ENCODE results near the gene NBPF3. TPM values are rescaled to one million over a fixed set of nuclear protein-coding genes. Genes with fewer than 3 reads are reported as not detected.

The NBPF3 gene
- total RNA-seq, 2 experiments from 2014 or later = 1.0 TPM; not detected in 1

GRCh38 chr1:21531241-21531640 is 91.3 kb downstream of the NBPF3 start:
- no TSS peak for BruUV-seq (replicated peaks)
- H3K9me2 ChIP-seq (ENCODE audit: insufficient read depth, low read length) = no peaks in the 10 kb centered on the region
- no peaks in the 10 kb centered on the region for H3K9me3 ChIP-seq (ENCODE audit: low read length)
- POLR2A ChIA-PET = no interaction called here
- H4K20me1 ChIP-seq (ENCODE audit: insufficient read depth, low read length) = no peaks in the 10 kb centered on the region
- H2AFZ ChIP-seq (ENCODE audit: low read length) = no peak overlapping the region
- no peak overlapping the region for H3K4me3 ChIP-seq (ENCODE audit: low read depth, low read length, poor library complexity, severe bottlenecking)
- CTCF ChIA-PET (ENCODE audit: unreplicated experiment) = no interaction called here
- no peak for DNase-seq (ENCODE audit: low spot score)
- no peaks in the 10 kb centered on the region for H3K36me3 ChIP-seq (ENCODE audit: insufficient read depth, low read length)
- H3K27ac ChIP-seq (ENCODE audit: low read depth, low read length, poor library complexity, severe bottlenecking) = no peak overlapping the region
- no peaks in the 10 kb centered on the region for H3K79me2 ChIP-seq (ENCODE audit: insufficient read depth, low read depth, low read length)
- intact Hi-C loops (cut with micrococcal nuclease; ENCODE audit: unreplicated experiment) = no loop called here
- H3K4me1 ChIP-seq (ENCODE audit: insufficient read depth, low read length, poor library complexity, severe bottlenecking) = no peaks in the 10 kb centered on the region
- TF ChIP-seq CTCF (conservative IDR thresholded peaks at IDR 0.05; ENCODE audit: low read length) = no peak
- no peak for TF ChIP-seq EZH2phosphoT487 (IDR thresholded peaks at IDR 0.05; ENCODE audit: borderline replicate concordance, low read depth, low read length)
- H3K4me2 ChIP-seq (ENCODE audit: low read length) = no peak overlapping the region

GRCh38 chr1:21532496-21532895 is 92.6 kb downstream of the NBPF3 start:
- Histone ChIP-seq H3K36me3 (ENCODE audit: insufficient read depth, low read length) (no peaks in the 10 kb centered on the region), H3K27ac (ENCODE audit: low read depth, low read length, poor library complexity, severe bottlenecking) (no peak overlapping the region), H3K9me2 (ENCODE audit: insufficient read depth, low read length) (no peaks in the 10 kb centered on the region), H2AFZ (ENCODE audit: low read length) (no peak overlapping the region), H4K20me1 (ENCODE audit: insufficient read depth, low read length) (no peaks in the 10 kb centered on the region), H3K4me1 (ENCODE audit: insufficient read depth, low read length, poor library complexity, severe bottlenecking) (no peaks in the 10 kb centered on the region), H3K9me3 (ENCODE audit: low read length) (no peaks in the 10 kb centered on the region), H3K79me2 (ENCODE audit: insufficient read depth, low read depth, low read length) (no peaks in the 10 kb centered on the region), H3K4me2 (ENCODE audit: low read length) (no peak overlapping the region), H3K4me3 (ENCODE audit: low read depth, low read length, poor library complexity, severe bottlenecking) (no peak overlapping the region)
- no peak for DNase-seq (ENCODE audit: low spot score)
- TF ChIP-seq EZH2phosphoT487 (IDR thresholded peaks at IDR 0.05; ENCODE audit: borderline replicate concordance, low read depth, low read length) (no peak), CTCF (conservative IDR thresholded peaks at IDR 0.05; ENCODE audit: low read length) (no peak)
- POLR2A ChIA-PET = interaction anchor here (1.3 kb wide), 1 partner anchor 14 kb away, joined by 6 read pairs; no protein-coding TSS in a partner anchor
- no TSS peak for BruUV-seq (replicated peaks)
- intact Hi-C loops (cut with micrococcal nuclease; ENCODE audit: unreplicated experiment) = no loop called here
- CTCF ChIA-PET (ENCODE audit: unreplicated experiment) = interaction anchor here (0.6 kb wide), 1 partner anchor 14 kb away, joined by 3 read pairs; no protein-coding TSS in a partner anchor

DNA sequence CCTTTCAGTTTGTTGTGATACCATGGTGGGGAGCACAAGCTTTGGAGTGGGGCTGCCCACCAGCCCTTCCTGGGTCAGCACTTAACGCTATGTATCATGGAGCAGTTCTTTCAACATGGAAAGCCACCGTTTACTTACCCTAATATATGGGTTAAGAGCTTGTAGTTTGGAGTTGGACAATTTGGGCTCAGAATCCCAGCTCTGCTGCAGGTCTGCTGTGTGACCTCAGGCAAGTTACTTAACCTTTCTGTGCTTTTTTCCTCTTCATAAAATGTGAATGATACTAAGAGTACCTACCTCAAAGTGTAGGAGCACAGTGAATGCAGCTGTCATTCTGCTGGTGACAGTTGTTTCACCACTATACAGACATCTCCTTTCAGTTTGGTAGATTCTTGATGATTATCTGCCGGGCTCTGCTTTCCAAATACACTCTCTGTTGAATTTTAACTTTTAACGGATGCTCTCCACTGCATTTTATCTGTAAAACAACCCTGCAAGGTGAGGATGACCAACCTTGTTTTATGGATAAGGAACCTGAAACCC is 93.1 kb downstream of the NBPF3 start:
- no TSS peak for BruUV-seq (replicated peaks)
- TF ChIP-seq CTCF (conservative IDR thresholded peaks at IDR 0.05; ENCODE audit: low read length) (no peak), EZH2phosphoT487 (IDR thresholded peaks at IDR 0.05; ENCODE audit: borderline replicate concordance, low read depth, low read length) (no peak)
- Histone ChIP-seq H3K4me1 (ENCODE audit: insufficient read depth, low read length, poor library complexity, severe bottlenecking) (no peaks in the 10 kb centered on the region), H3K4me3 (ENCODE audit: low read depth, low read length, poor library complexity, severe bottlenecking) (no peak overlapping the region), H4K20me1 (ENCODE audit: insufficient read depth, low read length) (no peaks in the 10 kb centered on the region), H2AFZ (ENCODE audit: low read length) (no peak overlapping the region), H3K27ac (ENCODE audit: low read depth, low read length, poor library complexity, severe bottlenecking) (no peak overlapping the region), H3K9me2 (ENCODE audit: insufficient read depth, low read length) (no peaks in the 10 kb centered on the region), H3K79me2 (ENCODE audit: insufficient read depth, low read depth, low read length) (no peaks in the 10 kb centered on the region), H3K4me2 (ENCODE audit: low read length) (no peak overlapping the region), H3K9me3 (ENCODE audit: low read length) (no peaks in the 10 kb centered on the region), H3K36me3 (ENCODE audit: insufficient read depth, low read length) (no peaks in the 10 kb centered on the region)
- intact Hi-C loops (cut with micrococcal nuclease; ENCODE audit: unreplicated experiment) = no loop called here
- ChIA-PET CTCF (ENCODE audit: unreplicated experiment) (interaction anchor here (0.6 kb wide), 1 partner anchor 15 kb away, joined by 3 read pairs; no protein-coding TSS in a partner anchor), POLR2A (interaction anchor here (1.3 kb wide), 1 partner anchor 15 kb away, joined by 6 read pairs; no protein-coding TSS in a partner anchor)
- DNase-seq (ENCODE audit: low spot score) = no peak

Data from OCI-LY7 (cell line).